H1 (cell line): ENCODE measurements around the gene DYNC2I2. TPM values are rescaled to one million over a fixed set of nuclear protein-coding genes. Genes with fewer than 3 reads are reported as not detected.
A peak's percentile ranks its signal among the peaks of the same experiment; 100 is the strongest.

Experiments
- CTCF ChIA-PET: fragments of 300-600 bp; sonication (Branson Sonifier 250); formaldehyde crosslinking; loops from one replicate; lab custom pipeline; 2021; ENCODE audit not compliant: partially characterized antibody; lab: Charles Lee
- POLR2A ChIA-PET: fragments of 300-600 bp; sonication (Branson Sonifier 250); formaldehyde crosslinking; loops from one replicate; lab custom pipeline; 2021; ENCODE audit warnings: inconsistent platforms; ENCODE audit not compliant: partially characterized antibody; lab: Charles Lee
- DNase-seq, 2 experiments: peaks; one replicate each; pipeline versions ENCODE4 v3.0.0 to v3.0.0-alpha.2; 2010 to 2022; ENCODE audit warnings: low spot score in 2 of 2, low read depth in 1 of 2, mixed read lengths in 1 of 2
- FAIRE-seq: peaks from 2 replicates; lab custom pipeline; 2011; peaks lifted over from hg19 to GRCh38; lab: Jason Lieb, UNC
- H2AFZ ChIP-seq: 2 replicates; pipeline ENCODE4 v1.8.1; 2012; ENCODE audit warnings: low read length, inconsistent platforms
- H2AK5ac ChIP-seq: 2 replicates; pipeline ENCODE4 v1.6.1; 2013; ENCODE audit warnings: low read depth, low read length
- H2BK120ac ChIP-seq: replicated peaks from 2 replicates; pipeline ENCODE3; 2013; ENCODE audit warnings: low read depth, low read length, inconsistent platforms
- H2BK12ac ChIP-seq: 2 replicates; pipeline ENCODE4 v1.6.1; 2013; ENCODE audit warnings: low read depth, low read length
- H2BK15ac ChIP-seq: 2 replicates; pipeline ENCODE4 v1.6.1; 2013; ENCODE audit warnings: low read length
- H2BK20ac ChIP-seq: 2 replicates; pipeline ENCODE4 v1.6.1; 2013; ENCODE audit warnings: low read length
- H2BK5ac ChIP-seq: 2 replicates; pipeline ENCODE4 v1.6.1; 2013; ENCODE audit warnings: low read depth, low read length
- H3K14ac ChIP-seq: 2 replicates; pipeline ENCODE4 v1.6.1; 2013; ENCODE audit warnings: inconsistent platforms; ENCODE audit not compliant: insufficient read length
- H3K18ac ChIP-seq: 2 replicates; pipeline ENCODE4 v1.6.1; 2013; ENCODE audit warnings: low read length; ENCODE audit errors: extremely low read depth
- H3K23ac ChIP-seq: 2 replicates; pipeline ENCODE4 v1.6.1; 2013; ENCODE audit warnings: inconsistent platforms; ENCODE audit not compliant: insufficient read length
- H3K23me2 ChIP-seq: 2 replicates; pipeline ENCODE4 v1.6.1; 2013; ENCODE audit warnings: low read depth, low read length
- H3K27ac ChIP-seq: 2 replicates; pipeline ENCODE4 v1.6.1; 2011; ENCODE audit warnings: low read depth, low read length, inconsistent platforms
- H3K27me3 ChIP-seq, 4 experiments: replicated peaks in 1 of 4; 1 replicate in 1 of 4; 2 replicates in 3 of 4; pipeline versions ENCODE4 v1.6.1 to v1.8.1; 2011 to 2013; ENCODE audit warnings: low read length in 3 of 4, mild to moderate bottlenecking in 3 of 4, inconsistent platforms in 2 of 4, mixed read lengths in 2 of 4, moderate library complexity in 1 of 4; ENCODE audit not compliant: control insufficient read depth in 3 of 4, insufficient read depth in 3 of 4; ENCODE audit errors: extremely low read depth in 1 of 4
- H3K36me3 ChIP-seq, 4 experiments: 2 replicates each; pipeline versions ENCODE4 v1.6.1 to v1.8.1; 2011 to 2013; ENCODE audit warnings: mild to moderate bottlenecking in 4 of 4, low read length in 3 of 4, moderate library complexity in 2 of 4, control low read depth in 1 of 4, inconsistent platforms in 1 of 4; ENCODE audit not compliant: insufficient read depth in 4 of 4, control insufficient read depth in 2 of 4
- H3K4ac ChIP-seq: replicated peaks from 2 replicates; pipeline ENCODE3; 2013; ENCODE audit warnings: low read length, low read depth, mixed read lengths, inconsistent platforms; ENCODE audit not compliant: insufficient read length
- H3K4me1 ChIP-seq, 4 experiments: replicated peaks in 1 of 4; 1 replicate in 1 of 4; 2 replicates in 3 of 4; pipeline versions ENCODE4 v1.6.1 to v1.8.1; 2011 to 2013; ENCODE audit warnings: low read length in 3 of 4, inconsistent platforms in 2 of 4, mixed read lengths in 1 of 4; ENCODE audit not compliant: insufficient read depth in 4 of 4, control insufficient read depth in 3 of 4
- H3K4me2 ChIP-seq, 2 experiments: 2 replicates each; pipeline versions ENCODE4 v1.6.1 to v1.8.1; 2011 to 2013; ENCODE audit warnings: low read depth in 2 of 2, low read length in 2 of 2, control low read depth in 1 of 2, inconsistent platforms in 1 of 2, mild to moderate bottlenecking in 1 of 2; ENCODE audit not compliant: insufficient read depth in 1 of 2
- H3K4me3 ChIP-seq, 4 experiments: fragments of 200-600, 300-600 bp in 1 of 4; sonication (generic), shearing (Covaris generic), sonication (Bioruptor Twin) in 1 of 4; 2 replicates each; pipeline versions ENCODE4 v1.5.1 to v1.8.1; 2011 to 2016; ENCODE audit warnings: low read length in 4 of 4, low read depth in 3 of 4, control low read depth in 2 of 4, inconsistent platforms in 2 of 4, mild to moderate bottlenecking in 2 of 4, mixed read lengths in 1 of 4, moderate library complexity in 1 of 4; ENCODE audit not compliant: insufficient read depth in 2 of 4; ENCODE audit errors: extremely low read depth in 1 of 4
- H3K56ac ChIP-seq: replicated peaks from 2 replicates; pipeline ENCODE3; 2013; ENCODE audit warnings: low read depth, mild to moderate bottlenecking, mixed read lengths, low read length, inconsistent platforms; ENCODE audit not compliant: insufficient read length
- H3K79me1 ChIP-seq: 2 replicates; pipeline ENCODE4 v1.6.1; 2013; ENCODE audit warnings: low read depth, low read length, control low read depth
- H3K79me2 ChIP-seq, 2 experiments: 2 replicates each; pipeline versions ENCODE4 v1.6.1 to v1.8.1; 2012 to 2013; ENCODE audit warnings: low read length in 2 of 2, mild to moderate bottlenecking in 2 of 2, inconsistent platforms in 1 of 2; ENCODE audit not compliant: insufficient read depth in 2 of 2, control insufficient read depth in 1 of 2
- H3K9ac ChIP-seq, 4 experiments: replicated peaks in 1 of 4; 1 replicate in 1 of 4; 2 replicates in 3 of 4; pipeline versions ENCODE4 v1.6.1 to v1.8.1; 2011 to 2013; ENCODE audit warnings: low read depth in 3 of 4, low read length in 3 of 4, control low read depth in 2 of 4, mild to moderate bottlenecking in 2 of 4, moderate library complexity in 2 of 4, inconsistent platforms in 1 of 4; ENCODE audit errors: extremely low read depth in 1 of 4
- H3K9me3 ChIP-seq, 2 experiments: 2 replicates each; pipeline versions ENCODE4 v1.6.1 to v1.8.1; 2012 to 2013; ENCODE audit warnings: mild to moderate bottlenecking in 2 of 2, moderate library complexity in 2 of 2, control low read depth in 1 of 2, inconsistent platforms in 1 of 2, low read depth in 1 of 2, low read length in 1 of 2, mixed read lengths in 1 of 2; ENCODE audit not compliant: insufficient read depth in 2 of 2
- H4K20me1 ChIP-seq, 2 experiments: replicated peaks in 1 of 2; 2 replicates each; pipeline versions ENCODE3 to v1.8.1; 2011 to 2013; ENCODE audit warnings: inconsistent platforms in 2 of 2, low read length in 2 of 2, mild to moderate bottlenecking in 1 of 2; ENCODE audit not compliant: insufficient read depth in 2 of 2, control insufficient read depth in 1 of 2
- H4K5ac ChIP-seq: 2 replicates; pipeline ENCODE4 v1.6.1; 2013; ENCODE audit warnings: low read length, low read depth, mixed read lengths, inconsistent platforms; ENCODE audit not compliant: insufficient read length
- H4K8ac ChIP-seq: 2 replicates; pipeline ENCODE4 v1.8.0; 2013; ENCODE audit warnings: mild to moderate bottlenecking, moderate library complexity, low read length, inconsistent platforms; ENCODE audit not compliant: insufficient read depth; ENCODE audit errors: extremely low read depth
- H4K91ac ChIP-seq: replicated peaks from 2 replicates; pipeline ENCODE3; 2013; ENCODE audit warnings: low read length, mixed read lengths, inconsistent platforms; ENCODE audit not compliant: insufficient read length
- KDM4A ChIP-seq: IDR thresholded peaks from one replicate; pipeline ENCODE4 v1.7.1; 2012; ENCODE audit warnings: low read depth, mild to moderate bottlenecking, moderate library complexity, low read length, inconsistent platforms; ENCODE audit not compliant: severe bottlenecking
- PHF8 ChIP-seq: fragments of 200-600 bp; sonication (generic); conservative IDR thresholded peaks from 2 replicates; pipeline ENCODE4 v1.7.1; 2012; ENCODE audit warnings: low read depth, mild to moderate bottlenecking, inconsistent platforms, low read length, moderate library complexity
- POLR2A ChIP-seq, 2 experiments: IDR thresholded peaks; 1 replicate in 1 of 2; 2 replicates in 1 of 2; pipeline ENCODE4 v1.6.1; 2011; ENCODE audit warnings: low read depth in 2 of 2, low read length in 2 of 2, mild to moderate bottlenecking in 2 of 2; ENCODE audit errors: control extremely low read depth in 1 of 2
- RBBP5 ChIP-seq: IDR thresholded peaks from 2 replicates; pipeline ENCODE4 v1.7.1; 2012; ENCODE audit warnings: low read depth, mild to moderate bottlenecking, inconsistent platforms, low read length, moderate library complexity, borderline replicate concordance
- TBP ChIP-seq: IDR thresholded peaks from 2 replicates; pipeline ENCODE4 v1.6.1; 2011; ENCODE audit warnings: low read depth, low read length, improper control_type of control experiment
- TEAD4 ChIP-seq: IDR thresholded peaks from 2 replicates; pipeline ENCODE4 v1.6.1; 2012; ENCODE audit warnings: low read depth, low read length, inconsistent platforms, mixed read lengths
- WGBS, 2 experiments: shearing (Covaris generic) in 1 of 2; methylation state at CpG; one replicate each; pipeline versions ENCODE4 v1.1.6 to v1.1.7; 2013 to 2015; ENCODE audit warnings: low lambda C conversion rate in 2 of 2, mixed read lengths in 2 of 2, inconsistent platforms in 1 of 2, low coverage in 1 of 2, missing lambda C conversion rate in 1 of 2; ENCODE audit not compliant: insufficient replicate concordance in 2 of 2, insufficient coverage in 1 of 2, insufficient read length in 1 of 2; ENCODE audit errors: extremely low coverage in 1 of 2, missing lambda C conversion rate in 1 of 2; 5-methylcytosine and 5-hydroxymethylcytosine counted together
- polyA plus RNA-seq, 7 experiments: library from polyadenylated mRNA; depleted of rRNA in 3 of 7; stranded (reverse) in 5 of 7; unstranded in 2 of 7; fragments of >200 nt in 5 of 7; fragments of 200-250 nt in 2 of 7; gene quantifications; 1 replicate in 5 of 7; 2 replicates in 1 of 7; 4 replicates in 1 of 7; pipeline versions ENCODE4 v1.2.1 to v1.2.3, GENCODE V29; 2011 to 2013; ENCODE audit warnings: missing spikeins in 2 of 7, mixed read lengths in 2 of 7
- total RNA-seq: library from RNA; stranded (reverse); fragmentation: NEBNext Ultra II Directional; extraction: Animal tissue kit (Norgen Biotek cat#: 25700); gene quantifications from 2 replicates; pipeline ENCODE4 v1.2.1, GENCODE V29; 2021
- TF ChIP-seq, protein P1 (sequence below): IDR thresholded peaks from 2 replicates; pipeline ENCODE4 v1.6.1; 2012; ENCODE audit warnings: inconsistent platforms

The DYNC2I2 gene
- total and polyA plus RNA-seq, 2 of the 8 experiments (the other 6 are each of a cell fraction or from before 2014, with no cell fraction given) = 58.0 to 78.5 TPM

DNA sequence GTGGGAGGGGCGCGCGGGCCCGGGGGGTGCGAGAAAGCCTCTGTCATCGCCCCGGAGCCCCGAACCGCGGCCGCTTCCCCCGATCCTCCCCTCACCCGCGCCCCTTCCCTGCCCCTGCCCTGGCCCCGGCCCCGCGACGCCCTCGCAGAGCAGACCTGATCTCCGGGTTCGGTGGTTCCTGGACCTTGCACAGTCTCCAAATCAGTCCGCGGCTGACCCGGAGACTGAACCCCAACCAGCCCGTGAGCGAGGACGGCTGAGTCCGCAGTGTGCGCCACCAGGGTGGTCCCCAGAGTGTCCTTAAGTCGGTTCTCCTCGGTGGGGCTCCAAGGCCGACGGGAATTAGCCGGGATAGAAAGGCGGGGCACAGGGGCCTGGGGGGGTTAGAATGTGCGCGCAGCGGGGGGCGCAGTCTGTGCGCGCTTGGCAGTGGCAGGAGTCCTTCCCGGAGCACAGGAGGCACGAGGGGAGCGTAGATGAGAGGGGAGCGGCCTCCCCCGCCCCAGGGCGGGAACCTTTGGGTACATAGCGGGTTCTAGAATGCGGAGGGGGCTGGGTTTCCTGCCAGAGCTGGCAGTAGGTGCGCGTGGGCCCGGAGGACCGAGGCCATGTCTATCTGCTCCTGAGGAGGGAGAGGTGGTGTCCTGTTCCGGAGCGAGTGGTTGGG, 46.4 kb upstream of the DYNC2I2 start:
- H3K9ac ChIP-seq = peak overlapping the region in 3 of 4 experiments; percentile 13 to 81 (median 46); a peak in 5 of 7 replicates
- peaks cover 7% of the 10 kb centered on the region; the same call in 1 of the 2 replicates for H3K23me2 ChIP-seq
- no peaks in the 10 kb centered on the region for H3K79me2 ChIP-seq
- H4K5ac ChIP-seq = peak overlapping the region; percentile 32
- peak overlapping the region; percentile 72 to 75 for H3K4me2 ChIP-seq
- 13% methylated on average over 27 of the region's 55 CpGs; no CpG with 5 or more reads in 1 of the 2 experiments for WGBS, 2 experiments
- no peaks in the 10 kb centered on the region for H3K27me3 ChIP-seq
- no peak overlapping the region for H3K27ac ChIP-seq
- peak overlapping the region; percentile 68; the same call in 1 of the 2 replicates for H2BK12ac ChIP-seq
- H3K23ac ChIP-seq = no peak overlapping the region
- DNase-seq (peak in 1 of 2 experiments; percentile 81), FAIRE-seq (no peak)
- peak overlapping the region; percentile 32 for H3K4ac ChIP-seq
- H2BK120ac ChIP-seq = no peak overlapping the region
- 0 out of 2 replicates have a peak overlapping the region, but pooled peaks have one; percentile 29 for H2BK15ac ChIP-seq
- H3K18ac ChIP-seq = peak overlapping the region; percentile 78
- H3K9me3 ChIP-seq = no peaks in the 10 kb centered on the region
- CTCF ChIA-PET = interaction anchor here (0.6 to 1.8 kb wide), 4 partner anchors 11 to 170 kb away, joined by 3 to 7 read pairs (median 3); no protein-coding TSS in a partner anchor
- H3K56ac ChIP-seq = peak overlapping the region; percentile 87
- H3K4me1 ChIP-seq = peaks cover 0 to 4% (median 2%) of the 10 kb centered on the region in 4 experiments; a peak in 3 of 7 replicates
- peak overlapping the region; percentile 66; the same call in 1 of the 2 replicates for H4K8ac ChIP-seq
- peaks cover 0 to 5% (median 0%) of the 10 kb centered on the region in 4 experiments; a peak in 2 of 8 replicates for H3K36me3 ChIP-seq
- H3K79me1 ChIP-seq = no peaks in the 10 kb centered on the region
- H3K14ac ChIP-seq = no peak overlapping the region
- TF ChIP-seq RBBP5 (0 out of 2 replicates have a peak, but pooled peaks have one; percentile 9), TEAD4 (no peak), POLR2A (IDR thresholded peaks at IDR 0.05; ENCODE audit: control extremely low read depth in 1 of 2, low read depth in 2 of 2, low read length in 2 of 2) (no peak), PHF8 (peak; percentile 21), KDM4A (peak; percentile 73), TBP (0 out of 2 replicates have a peak, but pooled peaks have one; percentile 11)
- TF ChIP-seq, protein P1, sequence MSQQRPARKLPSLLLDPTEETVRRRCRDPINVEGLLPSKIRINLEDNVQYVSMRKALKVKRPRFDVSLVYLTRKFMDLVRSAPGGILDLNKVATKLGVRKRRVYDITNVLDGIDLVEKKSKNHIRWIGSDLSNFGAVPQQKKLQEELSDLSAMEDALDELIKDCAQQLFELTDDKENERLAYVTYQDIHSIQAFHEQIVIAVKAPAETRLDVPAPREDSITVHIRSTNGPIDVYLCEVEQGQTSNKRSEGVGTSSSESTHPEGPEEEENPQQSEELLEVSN = 0 out of 2 replicates have a peak, but pooled peaks have one; percentile 17
- no peak overlapping the region for H2BK20ac ChIP-seq
- H4K91ac ChIP-seq = no peak overlapping the region
- H3K4me3 ChIP-seq = peak overlapping the region; percentile 51 to 75 (median 65)
- 0 out of 2 replicates have a peak overlapping the region, but pooled peaks have one; percentile 24 for H2AFZ ChIP-seq
- POLR2A ChIA-PET = interaction anchor here (1.3 to 46.1 kb wide), 4 partner anchors 17 to 70 kb away, joined by 3 to 1197 read pairs (median 68); partner anchors contain the start of genes DYNC2I2, SET and ZDHHC12
- H2BK5ac ChIP-seq = no peak overlapping the region
- H4K20me1 ChIP-seq = peaks cover 2 to 3% of the 10 kb centered on the region in 2 experiments
- H2AK5ac ChIP-seq = no peak overlapping the region
